ENCODE results near the gene CD58.
"Not testable (repeated sequence)": the region's sequence is repeated elsewhere in the genome, so short reads cannot be mapped to it uniquely, and the experiment has no call there.

Gene CD58

DNA sequence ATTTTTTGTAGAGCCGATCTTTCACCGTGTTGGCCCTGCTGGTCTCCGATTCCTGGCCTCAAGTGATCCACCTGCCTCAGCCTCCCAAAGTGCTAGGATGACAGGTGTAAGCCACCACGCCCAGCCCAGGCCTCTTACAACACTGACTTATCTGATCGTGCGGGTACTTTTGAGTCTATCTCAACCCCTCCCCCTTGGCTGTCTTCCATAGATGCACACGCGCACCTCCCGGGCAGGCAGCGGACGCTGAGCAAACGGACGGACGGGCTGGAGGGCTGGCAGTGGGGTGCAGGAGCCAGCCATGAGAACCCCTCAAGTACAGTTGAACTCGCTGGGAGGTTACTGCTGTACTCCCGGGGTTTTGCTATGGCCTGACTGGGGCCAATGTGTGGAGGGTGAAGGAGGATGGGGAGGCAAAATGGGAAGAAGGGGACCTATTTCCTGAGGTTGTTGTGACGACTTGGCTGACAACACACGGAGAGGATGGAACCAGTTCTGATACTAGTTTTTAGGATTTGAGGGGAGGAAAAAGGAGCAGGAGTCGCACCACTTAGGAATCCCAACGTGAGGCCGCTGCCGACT lies 959 bp downstream of the CD58 start:
- no peak for DNase-seq (ENCODE audit: low read depth)

- no peak for DNase-seq (ENCODE audit: low read depth)
Measured at GRCh38 chr1:116569381-116569670, 1.5 kb downstream of the CD58 start.

GRCh38 chr1:116568662-116569380 lies 2.0 kb downstream of the CD58 start:
- no peak for DNase-seq (ENCODE audit: low read depth)

DNA sequence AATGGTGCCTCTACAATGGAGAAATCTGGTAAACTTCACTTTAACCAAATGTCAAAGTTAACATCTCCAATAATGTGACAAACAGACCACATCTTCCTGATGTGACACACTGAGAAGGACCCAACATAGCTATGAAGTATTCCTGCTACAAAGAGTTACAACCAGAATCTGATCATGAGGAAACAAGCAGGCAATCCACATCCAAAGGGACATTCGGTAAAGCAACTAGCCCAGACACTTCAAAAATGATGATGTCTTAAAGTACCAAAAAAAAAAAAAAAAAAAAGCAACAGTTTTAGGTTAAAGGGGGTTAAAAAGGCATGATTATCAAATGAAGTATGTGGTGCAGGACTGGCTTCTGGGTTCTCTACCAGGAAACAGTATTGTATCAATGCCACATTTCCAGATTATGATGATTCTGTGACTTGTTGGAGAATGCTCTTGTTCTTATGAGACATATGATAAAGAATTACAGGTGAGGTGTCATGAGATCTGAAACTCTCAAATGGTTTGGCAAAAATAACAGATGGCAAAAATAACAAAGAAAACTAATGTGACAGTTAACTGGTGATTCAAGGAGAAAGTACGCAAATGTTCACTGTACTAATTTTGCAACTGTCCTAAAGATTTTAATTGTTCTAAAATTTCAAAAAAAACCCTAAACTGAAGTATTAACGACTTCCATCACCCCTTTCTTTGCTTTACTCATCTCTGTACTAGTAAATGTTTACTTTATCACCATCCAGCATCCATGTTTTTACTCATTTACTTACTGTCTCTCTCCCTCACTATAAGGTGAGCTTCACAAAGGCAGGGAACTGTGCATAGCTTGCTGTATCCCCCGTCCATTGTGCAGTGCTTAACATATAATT lies 2.8 kb downstream of the CD58 start:
- DNase-seq (ENCODE audit: low read depth), result no peak

DNA sequence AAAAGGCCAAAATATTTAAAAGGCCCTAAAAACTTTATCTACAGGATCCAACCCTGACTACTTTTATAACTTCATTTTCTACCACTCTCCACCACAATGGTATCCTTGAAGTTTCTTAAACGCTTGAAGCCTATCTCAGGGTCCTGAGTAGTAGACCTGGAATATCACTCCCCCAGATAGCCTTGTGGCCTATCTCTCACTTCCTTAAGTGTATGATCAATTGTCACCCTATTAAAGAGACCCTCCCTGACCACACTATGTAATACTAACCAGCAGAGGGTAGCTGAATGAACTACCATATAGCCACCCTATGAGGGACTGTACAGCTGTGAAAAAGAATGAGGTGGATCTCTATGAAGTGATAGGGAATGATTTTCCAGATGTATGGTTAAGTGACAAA lies 5.6 kb downstream of the CD58 start:
- no peak for DNase-seq (ENCODE audit: low read depth)

DNA sequence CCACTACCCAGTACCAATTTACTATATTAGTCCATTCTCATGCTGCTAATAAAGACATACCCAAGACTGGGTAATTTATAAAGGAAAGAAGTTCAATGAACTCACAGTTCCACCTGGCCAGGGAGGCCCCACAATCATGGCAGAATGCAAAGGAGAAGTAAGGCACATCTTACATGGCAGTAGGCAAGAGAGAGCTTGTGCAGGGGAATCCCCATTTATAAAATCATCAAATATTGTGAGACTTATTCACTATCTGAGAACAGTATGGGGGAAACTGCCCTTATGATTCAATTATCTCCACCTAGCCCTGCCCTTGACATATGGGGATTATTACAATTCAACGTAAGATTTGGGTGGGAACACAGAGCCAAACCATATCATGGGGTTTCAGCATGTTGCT lies 6.4 kb downstream of the CD58 start:
- DNase-seq (ENCODE audit: low read depth), result no peak

GRCh38 chr1:116562465-116562864 lies 8.4 kb downstream of the CD58 start:
- DNase-seq (ENCODE audit: low read depth), result not testable (repeated sequence)

DNA sequence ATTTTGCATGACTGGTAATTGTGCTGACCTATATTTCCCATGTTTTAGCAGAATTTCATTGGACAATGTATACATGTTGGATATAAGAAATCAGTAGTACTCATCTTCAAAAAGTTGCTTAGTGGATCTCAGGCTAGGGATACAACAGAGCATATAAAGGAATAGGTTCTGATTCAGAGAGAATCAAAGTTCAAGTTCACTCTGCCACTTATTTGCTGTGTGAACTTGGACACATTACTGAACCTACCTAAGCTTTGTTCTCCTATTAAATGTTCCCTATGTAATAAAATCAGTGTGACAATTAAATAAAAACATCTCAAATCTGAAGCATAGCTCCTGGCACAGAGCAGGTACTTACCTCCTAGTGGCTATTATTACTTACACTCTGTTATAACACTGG lies 9.3 kb downstream of the CD58 start:
- no peak for DNase-seq (ENCODE audit: low read depth)

GRCh38 chr1:116560704-116561490 lies 9.9 kb downstream of the CD58 start:
- DNase-seq (ENCODE audit: low read depth), result no peak

DNA sequence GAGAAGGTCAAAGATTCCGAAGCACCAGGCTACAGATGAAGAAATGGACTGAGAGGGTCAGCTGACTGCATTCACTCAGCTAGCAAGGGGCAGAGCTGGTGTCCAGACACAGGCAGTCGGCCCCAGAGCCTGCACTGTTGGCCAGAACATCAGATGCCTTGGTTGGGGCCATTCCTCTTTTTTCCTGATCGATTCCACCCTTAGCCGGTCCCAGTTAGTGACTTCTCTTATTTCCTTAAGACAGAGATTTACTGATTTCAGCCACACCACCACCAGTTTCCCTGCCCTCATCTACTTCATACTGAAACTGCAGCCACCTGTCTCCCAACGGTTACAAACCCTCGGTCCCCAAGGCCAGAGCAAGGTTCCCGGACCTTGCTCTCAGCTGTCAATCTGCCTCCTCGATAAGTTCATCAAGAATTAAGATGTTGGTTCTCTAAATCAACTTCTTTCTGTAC lies 11.5 kb downstream of the CD58 start:
- no peak for DNase-seq (ENCODE audit: low read depth)

GRCh38 chr1:116558571-116558970 lies 12.3 kb downstream of the CD58 start:
- no peak for DNase-seq (ENCODE audit: low read depth)

- no peak for DNase-seq (ENCODE audit: low read depth)
Measured at GRCh38 chr1:116558140-116558549, 12.7 kb downstream of the CD58 start.

GRCh38 chr1:116557323-116557878 lies 13.4 kb downstream of the CD58 start:
- no peak for DNase-seq (ENCODE audit: low read depth)

DNA sequence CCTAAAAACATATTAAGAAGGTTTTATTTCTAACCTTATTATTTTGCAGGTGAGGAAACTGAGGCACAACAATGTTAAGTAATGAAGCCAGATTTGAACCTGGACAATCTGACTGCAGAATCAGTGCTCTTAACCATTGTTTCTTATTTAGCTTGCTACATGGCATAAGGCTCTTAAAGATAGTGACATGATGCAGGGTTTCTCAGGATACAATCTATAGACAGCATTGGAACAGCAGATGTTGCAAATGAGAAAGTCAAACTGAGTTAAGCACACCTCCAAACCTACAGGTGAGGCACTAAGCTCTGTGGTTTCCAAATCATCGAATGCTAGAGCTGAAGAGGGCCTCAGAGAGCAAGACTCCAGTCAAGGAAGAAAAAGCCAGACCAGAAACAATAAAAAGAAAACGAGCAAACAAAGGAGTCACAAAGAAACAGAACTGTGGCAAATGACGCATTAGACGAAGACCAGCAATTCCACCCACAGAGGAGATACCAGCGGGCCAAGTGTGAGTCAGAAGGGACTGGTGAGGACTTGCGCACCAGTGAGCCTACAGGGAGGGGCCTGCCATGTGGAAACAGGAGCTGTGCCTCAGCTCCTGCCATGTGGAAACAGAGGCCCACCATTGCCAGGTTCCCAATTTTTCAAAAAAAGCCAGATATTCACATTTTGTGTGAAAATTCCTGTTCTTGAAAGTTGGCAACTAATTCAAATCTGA lies 14.4 kb downstream of the CD58 start:
- DNase-seq (ENCODE audit: low read depth), result peak; percentile 92

GRCh38 chr1:116554924-116555323 lies 15.9 kb downstream of the CD58 start:
- DNase-seq (ENCODE audit: low read depth), result no peak

GRCh38 chr1:116553386-116554115 lies 17.3 kb downstream of the CD58 start:
- peak; percentile 40 for DNase-seq (ENCODE audit: low read depth)

- DNase-seq (ENCODE audit: low read depth), result no peak
Measured at GRCh38 chr1:116546354-116546977, 24.4 kb downstream of the CD58 start.

- DNase-seq (ENCODE audit: low read depth), result no peak
Measured at GRCh38 chr1:116545359-116545705, 25.5 kb downstream of the CD58 start.

DNA sequence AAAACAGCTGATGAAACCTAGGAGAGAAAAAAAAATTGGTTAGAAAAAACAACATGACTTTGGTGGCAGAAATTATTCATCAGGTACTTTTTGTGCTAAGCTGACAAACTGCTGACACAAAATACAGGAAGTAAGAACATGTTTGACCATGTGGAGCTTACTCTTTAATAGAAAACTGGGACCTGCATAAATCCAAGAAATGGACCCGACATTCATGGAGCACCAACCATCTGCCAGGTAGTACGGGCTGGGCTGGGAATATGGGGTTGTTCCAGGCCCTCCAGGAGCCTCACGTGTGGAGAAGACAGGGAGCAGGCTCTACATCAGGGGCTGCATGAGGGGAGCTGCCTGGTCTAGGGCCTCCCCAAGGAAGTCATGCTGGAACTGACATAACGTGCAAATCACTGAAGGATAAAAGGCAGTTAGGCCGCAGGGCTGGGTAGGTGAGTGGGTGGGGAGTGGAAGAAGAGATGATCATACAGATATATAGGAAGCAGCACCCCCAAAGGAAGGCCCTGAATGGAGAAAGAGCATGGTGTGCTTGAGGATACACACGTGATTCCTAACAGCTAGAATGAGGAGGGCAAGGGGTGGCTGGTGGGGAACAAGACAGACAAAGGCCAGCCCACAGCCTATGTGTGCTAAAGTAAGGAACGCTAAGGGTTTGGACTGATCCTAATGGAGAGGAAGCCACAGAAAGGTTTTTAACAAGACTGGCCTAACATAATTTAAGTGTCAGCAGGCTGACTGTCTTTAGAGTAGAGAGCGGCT lies 26.1 kb downstream of the CD58 start:
- no peak for DNase-seq (ENCODE audit: low read depth)

DNA sequence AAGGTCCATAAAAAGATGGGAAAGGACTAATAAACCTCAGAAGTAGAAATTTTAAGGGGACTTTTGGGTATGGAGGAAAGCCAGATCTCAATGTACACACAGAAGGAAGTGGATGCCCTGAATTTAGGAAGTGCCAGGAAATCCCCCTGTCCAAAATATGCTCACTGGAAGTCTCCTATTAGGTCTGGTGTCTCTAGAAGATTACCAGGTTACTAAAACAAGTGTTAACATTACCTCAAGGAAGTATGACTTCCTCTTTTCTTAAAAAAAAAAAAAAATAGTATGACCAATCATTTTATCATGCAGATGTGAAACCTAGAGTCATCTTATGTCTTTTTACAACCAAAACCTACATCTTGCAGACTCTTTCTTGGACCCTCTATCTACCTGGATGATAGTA lies 30.7 kb downstream of the CD58 start:
- peak; percentile 43 for DNase-seq (ENCODE audit: low read depth)
